SK-N-MC (cell line): ENCODE data around the gene CELSR2.

Experiments
- EZH2 ChIP-seq: fragments of 200-600 bp; sonication (generic); IDR thresholded peaks from one replicate; pipeline ENCODE4 v1.6.1; 2017; ENCODE audit warnings: antibody characterized with exemption
- FOXP2 ChIP-seq: optimal IDR thresholded peaks from 2 replicates; pipeline ENCODE3; 2011; ENCODE audit warnings: mild to moderate bottlenecking, moderate library complexity; ENCODE audit not compliant: insufficient read depth; ENCODE audit errors: extremely low read length, control extremely low read depth
- POLR2AphosphoS5 ChIP-seq: IDR thresholded peaks from 2 replicates; pipeline ENCODE4 v1.6.1; 2012; ENCODE audit warnings: mild to moderate bottlenecking, low read depth, low read length, borderline replicate concordance

DNA sequence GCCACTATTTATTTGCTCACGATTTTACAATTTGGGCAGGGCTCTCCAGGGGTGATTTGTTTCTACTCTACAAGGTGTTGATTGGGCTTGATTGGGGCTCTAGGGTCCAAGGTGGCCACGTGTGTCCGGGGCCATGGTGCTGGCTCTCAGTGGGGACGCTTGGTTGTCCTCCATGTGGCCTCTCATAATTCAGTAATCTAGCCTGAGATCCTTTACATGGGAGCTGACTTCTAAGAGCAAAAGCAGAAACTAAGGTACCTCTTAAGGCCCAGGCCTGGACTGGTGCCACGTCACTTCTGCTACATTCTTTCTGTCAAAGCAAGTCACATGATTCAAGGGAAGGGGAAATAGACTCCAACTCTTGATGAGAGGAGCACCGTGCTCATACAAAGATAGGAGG, 41.7 kb downstream of the CELSR2 start:
- TF ChIP-seq EZH2 (no peak), POLR2AphosphoS5 (no peak), FOXP2 (no peak)
